HepG2 (cell line): Measurements from ENCODE around the gene OR1L1. TPM values are rescaled to one million over a fixed set of nuclear protein-coding genes. Genes with fewer than 3 reads are reported as not detected.

Source experiments
- ATAC-seq: fragments of 200-7000 bp; cut with Tn5 transposase; 3 replicates; pipeline ENCODE4 v1.9.1; 2020; ENCODE audit warnings: mild to moderate bottlenecking, moderate library complexity
- BruUV-seq: library from RNA; stranded (reverse); fragments of 400-500 nt; replicated peaks from 2 replicates; lab custom pipeline; 2021; lab: Mats Ljungman, UMichigan
- CTCF ChIA-PET: fragments of 300-600 bp; formaldehyde crosslinking; extraction: SDS; loops from one replicate; lab custom pipeline; 2021; ENCODE audit warnings: low total read pairs, inconsistent platforms, low intra/inter-chr PET ratio; lab: Yijun Ruan, JAX
- POLR2A ChIA-PET: fragments of 350-600 bp; sonication (Branson Sonifier 250); formaldehyde crosslinking; loops from one replicate; lab custom pipeline; 2020; ENCODE audit warnings: antibody characterized with exemption, inconsistent platforms; lab: Yijun Ruan, JAX
- DNase-seq: peaks from one replicate; pipeline ENCODE4 v3.0.0-alpha.2; 2015; ENCODE audit warnings: low spot score
- FAIRE-seq: peaks from 3 replicates; lab custom pipeline; 2011; peaks lifted over from hg19 to GRCh38; lab: Jason Lieb, UNC
- H2AFZ ChIP-seq: one replicate; pipeline ENCODE4 v1.6.1; 2011; ENCODE audit warnings: low read length, inconsistent platforms
- H3K27ac ChIP-seq: fragments of 300-600 bp; 3 replicates; pipeline ENCODE4 v1.8.0; 2011; ENCODE audit warnings: mixed run types, mild to moderate bottlenecking, mixed read lengths, low read length, inconsistent platforms; ENCODE audit not compliant: insufficient read depth; ENCODE audit errors: extremely low read length
- H3K27me3 ChIP-seq, 2 experiments: fragments of 200-600 bp in 1 of 2; 2 replicates in 1 of 2; 3 replicates in 1 of 2; pipeline versions ENCODE4 v1.6.0 to v1.8.0; 2011; ENCODE audit warnings: low read length in 2 of 2, mild to moderate bottlenecking in 2 of 2, moderate library complexity in 2 of 2, inconsistent platforms in 1 of 2; ENCODE audit not compliant: insufficient read depth in 2 of 2, control insufficient read depth in 1 of 2
- H3K36me3 ChIP-seq, 2 experiments: fragments of 200-600 bp in 1 of 2; replicated peaks in 1 of 2; 2 replicates in 1 of 2; 3 replicates in 1 of 2; pipeline versions ENCODE4 v1.5.1 to v1.8.0; 2011; ENCODE audit warnings: low read length in 2 of 2, inconsistent platforms in 1 of 2; ENCODE audit not compliant: insufficient read depth in 2 of 2, control insufficient read depth in 1 of 2
- H3K4me1 ChIP-seq: 2 replicates; pipeline ENCODE4 v1.5.1; 2012; ENCODE audit warnings: low read length, inconsistent platforms; ENCODE audit not compliant: insufficient read depth
- H3K4me2 ChIP-seq: 2 replicates; pipeline ENCODE4 v1.6.0; 2011; ENCODE audit warnings: low read depth, low read length, inconsistent platforms
- H3K4me3 ChIP-seq, 3 experiments: fragments of 200-600 bp in 1 of 3; sonication (generic), shearing (Covaris generic) in 1 of 3; replicated peaks in 1 of 3; 2 replicates each; pipeline ENCODE4 v1.5.1; 2011 to 2016; ENCODE audit warnings: low read length in 3 of 3, inconsistent platforms in 2 of 3, low read depth in 2 of 3, mild to moderate bottlenecking in 2 of 3, control low read depth in 1 of 3, mixed read lengths in 1 of 3; ENCODE audit not compliant: insufficient read depth in 1 of 3
- H3K79me2 ChIP-seq: one replicate; pipeline ENCODE4 v1.6.1; 2011; ENCODE audit warnings: low read length, inconsistent platforms; ENCODE audit not compliant: insufficient read depth
- H3K9ac ChIP-seq: 2 replicates; pipeline ENCODE4 v1.6.0; 2011; ENCODE audit warnings: mild to moderate bottlenecking, low read depth, low read length, inconsistent platforms; ENCODE audit not compliant: insufficient read depth
- H3K9me3 ChIP-seq: 2 replicates; pipeline ENCODE4 v1.5.1; 2012; ENCODE audit warnings: mild to moderate bottlenecking, low read length
- H4K20me1 ChIP-seq: 2 replicates; pipeline ENCODE4 v1.6.0; 2011; ENCODE audit warnings: inconsistent platforms, mild to moderate bottlenecking, low read length, moderate library complexity; ENCODE audit not compliant: insufficient read depth
- MEIS1 ChIP-seq: sonication (generic); formaldehyde crosslinking; IDR thresholded peaks from 2 replicates; pipeline ENCODE4 v1.9.0; 2021; ENCODE audit warnings: mild to moderate bottlenecking, missing genetic modification reagents, moderate library complexity, borderline replicate concordance
- RBM22 ChIP-seq: fragments of 200-400 bp; formaldehyde crosslinking; optimal IDR thresholded peaks from 2 replicates; pipeline ENCODE3; 2017; ENCODE audit warnings: mild to moderate bottlenecking, low read length, moderate library complexity
- TMF1 ChIP-seq: sonication (generic); formaldehyde crosslinking; IDR thresholded peaks from 2 replicates; pipeline ENCODE4 v1.8.1; 2022; ENCODE audit warnings: low read depth, missing genetic modification reagents
- ZNF317 ChIP-seq: sonication (generic); formaldehyde crosslinking; IDR thresholded peaks from 2 replicates; pipeline ENCODE4 v1.5.0; 2020; ENCODE audit warnings: mild to moderate bottlenecking, missing genetic modification reagents
- ZNF496 ChIP-seq: sonication (generic); formaldehyde crosslinking; IDR thresholded peaks from 2 replicates; pipeline ENCODE4 v1.8.1; 2023; ENCODE audit warnings: mild to moderate bottlenecking, moderate library complexity, missing genetic modification reagents; ENCODE audit not compliant: insufficient replicate concordance
- ZNF598 ChIP-seq: sonication (generic); formaldehyde crosslinking; IDR thresholded peaks from 2 replicates; pipeline ENCODE4 v1.5.1; 2020; ENCODE audit warnings: mild to moderate bottlenecking, missing genetic modification reagents, borderline replicate concordance
- WGBS: methylation state at CpG from one replicate; pipeline ENCODE4 v1.1.6; 2017; ENCODE audit warnings: low lambda C conversion rate; 5-methylcytosine and 5-hydroxymethylcytosine counted together
- in situ Hi-C: cut with HindIII; loops from 2 replicates; pipeline ENCODE4 v1.10.0; 2017; ENCODE audit warnings: low pct_unique_long_range_greater_than_20kb; ENCODE audit not compliant: extremely low pct_ligation_motif_present
- intact Hi-C: fragments of 100-400 bp; cut with micrococcal nuclease; formaldehyde crosslinking; loops from one replicate; pipeline ENCODE4 v1.10.0; 2022; ENCODE audit not compliant: unreplicated experiment
- polyA plus RNA-seq, 8 experiments: library from polyadenylated mRNA; depleted of rRNA in 3 of 8; stranded (reverse) in 7 of 8; unstranded in 1 of 8; fragments of >200 nt; fragmentation: Illumina TruSeq in 4 of 8; extraction: Trizol in 4 of 8; gene quantifications; 2 replicates each; pipeline versions ENCODE4 v1.2.1 to v1.2.3, GENCODE V29; 2011 to 2016; ENCODE audit warnings: low read depth in 4 of 8, missing spikeins in 1 of 8, mixed read lengths in 1 of 8; ENCODE audit not compliant: insufficient read depth in 1 of 8
- total RNA-seq, 5 experiments: library from RNA; depleted of rRNA; stranded (reverse); fragments of >200 nt; fragmentation: Illumina TruSeq; extraction: Trizol; gene quantifications; 2 replicates each; pipeline ENCODE4 v1.2.3, GENCODE V29; 2016; ENCODE audit warnings: low read depth in 1 of 5

OR1L1 gene
- total and polyA plus RNA-seq, 2 of the 13 experiments (the other 11 are each of a cell fraction or from before 2014, with no cell fraction given), result not detected

DNA sequence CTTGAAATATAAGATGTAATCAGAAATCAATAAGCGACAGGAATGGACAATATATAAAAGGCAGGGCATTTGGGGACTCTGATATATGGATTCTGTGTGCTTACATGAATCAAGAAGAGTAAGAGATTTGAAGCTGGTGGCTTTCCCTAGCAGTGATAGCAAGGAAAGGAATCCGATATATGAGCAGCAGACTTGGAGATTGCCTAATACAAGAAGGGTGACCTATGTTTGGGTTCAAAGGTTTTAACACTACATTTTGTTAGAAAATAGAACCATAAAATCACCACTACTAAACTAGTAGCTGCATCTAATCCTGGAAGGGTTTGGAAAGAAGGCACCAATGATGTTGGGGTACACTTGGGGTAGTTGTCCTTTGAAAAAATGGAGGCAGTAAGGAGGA, 11.0 kb downstream of the OR1L1 start:
- H3K9me3 ChIP-seq, result peaks cover 5% of the 10 kb centered on the region; the same call in 1 of the 2 replicates
- H3K4me1 ChIP-seq, result no peaks in the 10 kb centered on the region
- no peak overlapping the region for H3K27ac ChIP-seq
- intact Hi-C loops (no loop called here), in situ Hi-C loops (no loop called here)
- no peak for ATAC-seq
- H3K79me2 ChIP-seq, result no peaks in the 10 kb centered on the region
- H3K36me3 ChIP-seq, result no peaks in the 10 kb centered on the region
- no peak for TF ChIP-seq ZNF496 (CRISPR knock-in tag)
- BruUV-seq, result no TSS peak
- no peaks in the 10 kb centered on the region for H3K27me3 ChIP-seq
- CTCF ChIA-PET, result no interaction called here
- FAIRE-seq, result no peak
- no peak overlapping the region for H2AFZ ChIP-seq
- no peak for DNase-seq
- H3K9ac ChIP-seq, result no peak overlapping the region
- WGBS, result 4% methylated on average over 2 of the region's 2 CpGs
- H4K20me1 ChIP-seq, result no peaks in the 10 kb centered on the region
- no peak overlapping the region for H3K4me2 ChIP-seq
- H3K4me3 ChIP-seq, result no peak overlapping the region
- POLR2A ChIA-PET, result no interaction called here

DNA sequence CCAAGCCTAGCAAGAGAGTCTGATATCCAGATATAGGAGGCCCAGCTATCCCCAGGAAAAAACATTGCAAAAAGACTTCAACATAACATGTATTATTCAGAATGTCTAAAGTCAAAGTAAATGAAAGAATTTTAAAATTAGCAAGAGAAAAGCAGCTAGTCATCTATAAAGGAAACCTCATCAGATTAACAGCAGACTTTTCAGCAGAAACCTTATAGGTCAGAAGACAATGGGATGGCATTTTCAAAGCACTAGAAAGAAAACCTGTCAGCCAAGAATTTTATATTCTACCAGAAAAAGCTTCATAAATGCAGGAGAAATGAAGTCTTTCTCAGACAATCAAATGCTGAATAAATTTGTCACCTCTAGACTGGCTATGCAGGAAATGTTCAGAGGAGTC, 23.3 kb downstream of the OR1L1 start:
- no peaks in the 10 kb centered on the region for H3K36me3 ChIP-seq
- no peak for ATAC-seq
- no peaks in the 10 kb centered on the region for H3K27me3 ChIP-seq
- intact Hi-C loops, result no loop called here
- H3K79me2 ChIP-seq, result no peaks in the 10 kb centered on the region
- no peak for DNase-seq
- no peak overlapping the region for H3K4me3 ChIP-seq
- BruUV-seq, result no TSS peak
- no peaks in the 10 kb centered on the region for H4K20me1 ChIP-seq
- ChIA-PET POLR2A (no interaction called here), CTCF (no interaction called here)
- TF ChIP-seq ZNF317 (peak; percentile 96), MEIS1 (CRISPR knock-in tag) (no peak), TMF1 (CRISPR knock-in tag) (no peak), ZNF598 (no peak), RBM22 (no peak)
- TF ChIP-seq, all 625 proteins: peak for 1
- no peak overlapping the region for H3K4me2 ChIP-seq
- H3K9ac ChIP-seq, result no peak overlapping the region
- no peaks in the 10 kb centered on the region for H3K4me1 ChIP-seq
- in situ Hi-C loops, result no loop called here
- H3K27ac ChIP-seq, result no peak overlapping the region
- FAIRE-seq, result no peak
- H2AFZ ChIP-seq, result no peak overlapping the region
- peaks cover 11% of the 10 kb centered on the region for H3K9me3 ChIP-seq
